Measurements from ENCODE around the gene BORCS5. TPM values are rescaled to one million over a fixed set of nuclear protein-coding genes. Genes with fewer than 3 reads are reported as not detected.
A peak's percentile ranks its signal among the peaks of the same experiment; 100 is the strongest.

The BORCS5 gene
- total RNA-seq, 1 donor: 18.3 TPM

GRCh38 chr12:12365931-12366431 lies 9.1 kb downstream of the BORCS5 start:
- DNase-seq (ENCODE audit: low read depth): peak; percentile 59
- TF ChIP-seq, protein P1, sequence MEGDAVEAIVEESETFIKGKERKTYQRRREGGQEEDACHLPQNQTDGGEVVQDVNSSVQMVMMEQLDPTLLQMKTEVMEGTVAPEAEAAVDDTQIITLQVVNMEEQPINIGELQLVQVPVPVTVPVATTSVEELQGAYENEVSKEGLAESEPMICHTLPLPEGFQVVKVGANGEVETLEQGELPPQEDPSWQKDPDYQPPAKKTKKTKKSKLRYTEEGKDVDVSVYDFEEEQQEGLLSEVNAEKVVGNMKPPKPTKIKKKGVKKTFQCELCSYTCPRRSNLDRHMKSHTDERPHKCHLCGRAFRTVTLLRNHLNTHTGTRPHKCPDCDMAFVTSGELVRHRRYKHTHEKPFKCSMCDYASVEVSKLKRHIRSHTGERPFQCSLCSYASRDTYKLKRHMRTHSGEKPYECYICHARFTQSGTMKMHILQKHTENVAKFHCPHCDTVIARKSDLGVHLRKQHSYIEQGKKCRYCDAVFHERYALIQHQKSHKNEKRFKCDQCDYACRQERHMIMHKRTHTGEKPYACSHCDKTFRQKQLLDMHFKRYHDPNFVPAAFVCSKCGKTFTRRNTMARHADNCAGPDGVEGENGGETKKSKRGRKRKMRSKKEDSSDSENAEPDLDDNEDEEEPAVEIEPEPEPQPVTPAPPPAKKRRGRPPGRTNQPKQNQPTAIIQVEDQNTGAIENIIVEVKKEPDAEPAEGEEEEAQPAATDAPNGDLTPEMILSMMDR (IDR thresholded peaks at IDR 0.05; ENCODE audit: insufficient read depth, low read length): no peak
- no peak overlapping the region for H3K4me3 ChIP-seq (ENCODE audit: low read depth, low read length)

DNA sequence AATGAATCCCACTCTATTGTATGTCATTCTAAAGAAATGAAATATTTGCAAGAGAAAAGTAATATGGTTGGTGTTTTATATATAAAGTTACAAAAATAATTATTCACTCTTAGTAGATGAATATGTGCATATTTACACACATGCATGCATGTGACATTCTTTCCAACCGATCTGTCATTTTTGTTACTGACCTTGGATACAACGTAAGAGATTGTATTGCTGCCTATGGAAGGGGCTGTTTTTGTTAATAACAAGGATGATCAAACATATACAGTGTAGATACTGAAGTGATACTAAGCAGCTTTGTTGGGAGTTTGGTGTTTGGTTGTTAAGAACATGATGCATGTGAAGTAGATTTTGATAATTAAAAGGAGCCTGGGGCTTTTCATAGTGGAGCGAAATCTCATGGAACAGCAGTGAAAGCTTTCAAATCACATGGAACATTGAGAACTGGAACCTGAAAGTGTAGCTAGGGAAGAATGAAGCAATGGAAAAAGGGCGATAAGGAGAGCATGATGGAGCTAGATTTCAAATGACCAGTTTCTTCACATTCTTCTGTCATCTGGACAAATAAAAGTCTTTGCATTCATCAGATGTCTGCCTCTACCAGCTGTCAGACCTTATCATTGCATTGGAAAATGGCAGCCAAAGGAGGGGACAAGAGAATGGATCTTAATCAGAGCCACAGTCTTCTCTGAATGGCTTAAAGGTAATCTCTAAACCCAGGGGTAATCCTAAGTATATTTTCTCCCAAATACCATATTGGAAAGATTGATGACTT lies 10.0 kb downstream of the BORCS5 start:
- TF ChIP-seq, protein P1 (IDR thresholded peaks at IDR 0.05; ENCODE audit: insufficient read depth, low read length): no peak
- H3K4me3 ChIP-seq (ENCODE audit: low read depth, low read length): no peak overlapping the region
- DNase-seq (ENCODE audit: low read depth): no peak

DNA sequence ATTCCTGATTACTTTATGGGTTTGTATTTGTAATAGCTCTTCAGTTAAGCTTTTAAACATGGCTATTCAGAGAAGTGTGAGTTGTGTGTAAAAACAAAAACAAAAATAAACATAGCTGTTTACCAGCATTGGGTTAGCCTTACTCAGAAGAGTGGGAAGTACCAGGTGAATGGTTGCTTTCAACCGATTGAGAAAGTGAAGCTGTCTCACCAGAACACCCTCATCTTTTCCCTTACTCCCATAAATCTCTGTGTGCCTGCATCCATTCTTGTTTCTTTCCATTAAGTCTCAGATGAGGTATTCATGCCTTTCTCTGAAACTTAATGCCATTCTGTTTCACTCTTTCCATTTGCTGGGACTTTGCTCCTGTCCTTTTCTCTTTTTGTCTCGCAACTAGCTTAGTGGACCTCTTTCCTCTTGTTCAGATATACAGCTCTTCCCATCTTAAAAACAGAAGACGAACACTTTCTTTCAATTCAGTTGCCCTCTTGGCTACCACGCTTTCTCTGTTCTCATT lies 10.7 kb downstream of the BORCS5 start:
- no peak for DNase-seq (ENCODE audit: low read depth)
- TF ChIP-seq, protein P1 (IDR thresholded peaks at IDR 0.05; ENCODE audit: insufficient read depth, low read length): no peak
- H3K4me3 ChIP-seq (ENCODE audit: low read depth, low read length): no peak overlapping the region

DNA sequence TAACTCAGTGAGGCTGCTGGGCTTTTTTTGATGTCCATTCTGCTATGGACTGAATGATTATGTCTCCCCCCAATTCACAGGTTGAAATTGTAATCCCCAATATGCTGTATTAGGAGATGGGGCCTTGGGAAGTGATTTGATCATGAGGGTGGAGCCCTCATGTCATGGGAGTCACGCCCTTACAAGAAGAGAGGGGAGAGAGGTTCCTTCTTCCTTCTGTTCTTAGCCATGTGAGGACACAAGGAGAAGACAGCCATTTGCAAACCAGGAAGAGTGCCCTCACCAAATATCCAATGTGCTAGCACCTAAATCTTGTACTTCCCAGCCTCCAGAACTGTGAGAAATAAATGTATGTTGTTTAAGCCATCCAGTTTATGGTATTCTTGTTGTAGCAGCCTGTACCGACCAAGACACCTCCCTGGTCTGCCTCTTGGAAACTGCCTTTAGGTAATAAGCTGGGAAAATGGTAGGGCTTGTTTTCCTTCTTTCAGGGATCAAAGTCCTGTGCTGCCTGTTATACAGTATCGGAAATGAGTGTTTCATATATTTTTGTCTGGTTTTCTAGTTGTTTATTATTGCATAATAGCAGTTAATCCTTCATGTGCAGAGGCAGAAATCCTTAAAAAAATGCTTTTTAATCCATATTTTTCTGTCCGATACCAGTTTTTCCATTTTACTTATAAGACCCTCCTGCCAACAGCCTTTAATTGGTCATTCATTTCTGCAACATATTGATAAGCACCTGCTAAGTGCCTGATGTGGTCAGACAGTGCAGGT lies 16.3 kb downstream of the BORCS5 start:
- TF ChIP-seq, protein P1 (IDR thresholded peaks at IDR 0.05; ENCODE audit: insufficient read depth, low read length): no peak
- H3K4me3 ChIP-seq (ENCODE audit: low read depth, low read length): no peak overlapping the region
- no peak for DNase-seq (ENCODE audit: low read depth)

GRCh38 chr12:12376646-12377448 lies 20.0 kb downstream of the BORCS5 start:
- no peak overlapping the region for H3K4me3 ChIP-seq (ENCODE audit: low read depth, low read length)
- TF ChIP-seq, protein P1 (IDR thresholded peaks at IDR 0.05; ENCODE audit: insufficient read depth, low read length): peak; percentile 56
- peak; percentile 89 for DNase-seq (ENCODE audit: low read depth)

GRCh38 chr12:12378616-12379015 lies 21.7 kb downstream of the BORCS5 start:
- H3K4me3 ChIP-seq (ENCODE audit: low read depth, low read length): no peak overlapping the region
- TF ChIP-seq, protein P1 (IDR thresholded peaks at IDR 0.05; ENCODE audit: insufficient read depth, low read length): no peak

More at GRCh38 chr12:12378616-12379015, 21.7 kb downstream of the BORCS5 start:
- no peak for DNase-seq (ENCODE audit: low read depth)

Measured in fibroblast of the aortic adventitia (primary cell).